OCI-LY1 (cell line): ENCODE measurements around the gene PLP1.

Source experiments
- H2AFZ ChIP-seq: fragments of 200-600 bp; sonication (generic), shearing (Covaris generic); 2 replicates; pipeline ENCODE4 v1.6.0; 2014; ENCODE audit warnings: antibody characterized with exemption, mild to moderate bottlenecking, low read length
- H3F3A ChIP-seq: fragments of 200-600 bp; sonication (generic), shearing (Covaris generic); 2 replicates; pipeline ENCODE4 v1.6.0; 2014; ENCODE audit warnings: mild to moderate bottlenecking, antibody characterized with exemption, low read length, moderate library complexity; ENCODE audit not compliant: insufficient read depth
- H3K27ac ChIP-seq: fragments of 200-600 bp; sonication (generic); 2 replicates; pipeline ENCODE4 v1.5.1; 2014; ENCODE audit warnings: low read length, mixed run types, mild to moderate bottlenecking, low read depth; ENCODE audit not compliant: poor library complexity, severe bottlenecking
- H3K27me3 ChIP-seq: fragments of 200-600 bp; sonication (generic); 2 replicates; pipeline ENCODE4 v1.6.0; 2014; ENCODE audit warnings: antibody characterized with exemption, mild to moderate bottlenecking, low read length, moderate library complexity; ENCODE audit not compliant: insufficient read depth
- H3K36me3 ChIP-seq: fragments of 200-600 bp; sonication (generic); 2 replicates; pipeline ENCODE4 v1.6.1; 2014; ENCODE audit warnings: mild to moderate bottlenecking, antibody characterized with exemption, low read length, moderate library complexity, mixed read lengths; ENCODE audit not compliant: insufficient read depth
- H3K4me1 ChIP-seq: fragments of 200-600 bp; sonication (generic); 2 replicates; pipeline ENCODE4 v1.5.1; 2014; ENCODE audit warnings: mild to moderate bottlenecking, low read length, moderate library complexity; ENCODE audit not compliant: insufficient read depth, severe bottlenecking
- H3K4me2 ChIP-seq: fragments of 200-600 bp; sonication (generic), shearing (Covaris generic); 2 replicates; pipeline ENCODE4 v1.6.1; 2014; ENCODE audit warnings: low read length
- H3K4me3 ChIP-seq: fragments of 200-600 bp; sonication (generic); 2 replicates; pipeline ENCODE4 v1.5.1; 2014; ENCODE audit warnings: low read length, low read depth, mild to moderate bottlenecking, mixed read lengths; ENCODE audit not compliant: poor library complexity, severe bottlenecking
- H3K79me2 ChIP-seq: fragments of 200-600 bp; shearing (Covaris generic); 2 replicates; pipeline ENCODE4 v1.6.1; 2016; ENCODE audit warnings: mixed run types, low read length, mixed read lengths; ENCODE audit not compliant: insufficient read depth
- H3K9ac ChIP-seq: fragments of 200-600 bp; sonication (generic), shearing (Covaris generic); 2 replicates; pipeline ENCODE4 v1.6.1; 2014; ENCODE audit warnings: mild to moderate bottlenecking, low read length, mixed read lengths
- H3K9me2 ChIP-seq: fragments of 200-600 bp; sonication (generic), shearing (Covaris generic); 2 replicates; pipeline ENCODE4 v1.6.1; 2014; ENCODE audit warnings: low read depth, mild to moderate bottlenecking, low read length, mixed read lengths
- H3K9me3 ChIP-seq: fragments of 200-600 bp; shearing (Covaris generic); 2 replicates; pipeline ENCODE4 v1.6.1; 2014; ENCODE audit warnings: low read length, mixed read lengths
- H4K20me1 ChIP-seq: fragments of 200-600 bp; sonication (generic), shearing (Covaris generic); 2 replicates; pipeline ENCODE4 v1.6.0; 2016; ENCODE audit warnings: mild to moderate bottlenecking, low read length; ENCODE audit not compliant: insufficient read depth
- CTCF ChIP-seq: fragments of 200-600 bp; sonication (generic), shearing (Covaris generic); IDR thresholded peaks from 2 replicates; pipeline ENCODE4 v1.5.1; 2017; ENCODE audit warnings: mild to moderate bottlenecking, antibody characterized with exemption, low read length, moderate library complexity, mixed read lengths
- EZH2 ChIP-seq: fragments of 200-600 bp; sonication (generic), shearing (Covaris generic); IDR thresholded peaks from 2 replicates; pipeline ENCODE4 v1.8.0; 2017; ENCODE audit warnings: borderline replicate concordance, mixed run types, mild to moderate bottlenecking, antibody characterized with exemption, low read length, moderate library complexity, mixed read lengths

PLP1 gene

GRCh38 chrX:103737696-103738095, 38.9 kb upstream of the PLP1 start:
- Histone ChIP-seq H3K4me1 (no peaks in the 10 kb centered on the region), H3F3A (no peaks in the 10 kb centered on the region), H4K20me1 (no peaks in the 10 kb centered on the region), H3K79me2 (no peaks in the 10 kb centered on the region), H2AFZ (no peak overlapping the region), H3K4me3 (no peak overlapping the region), H3K9ac (no peak overlapping the region), H3K9me3 (no peaks in the 10 kb centered on the region), H3K27me3 (no peaks in the 10 kb centered on the region), H3K27ac (no peak overlapping the region), H3K4me2 (no peak overlapping the region), H3K36me3 (no peaks in the 10 kb centered on the region), H3K9me2 (no peaks in the 10 kb centered on the region)
- TF ChIP-seq CTCF: no peak
- TF ChIP-seq EZH2: no peak

GRCh38 chrX:103739421-103739820, 37.2 kb upstream of the PLP1 start:
- no peaks in the 10 kb centered on the region for H3K9me2 ChIP-seq
- H3K27me3 ChIP-seq: no peaks in the 10 kb centered on the region
- H3K4me3 ChIP-seq: no peak overlapping the region
- no peaks in the 10 kb centered on the region for H3F3A ChIP-seq
- H3K9ac ChIP-seq: no peak overlapping the region
- no peaks in the 10 kb centered on the region for H3K79me2 ChIP-seq
- H3K9me3 ChIP-seq: no peaks in the 10 kb centered on the region
- H3K27ac ChIP-seq: no peak overlapping the region
- no peaks in the 10 kb centered on the region for H3K36me3 ChIP-seq
- no peak overlapping the region for H2AFZ ChIP-seq
- no peaks in the 10 kb centered on the region for H3K4me1 ChIP-seq
- no peak overlapping the region for H3K4me2 ChIP-seq
- TF ChIP-seq CTCF (no peak), EZH2 (no peak)
- no peaks in the 10 kb centered on the region for H4K20me1 ChIP-seq

- no peaks in the 10 kb centered on the region for H3K9me2 ChIP-seq
- H3K4me3 ChIP-seq: no peak overlapping the region
- H4K20me1 ChIP-seq: no peaks in the 10 kb centered on the region
- no peak overlapping the region for H2AFZ ChIP-seq
- H3K4me2 ChIP-seq: no peak overlapping the region
- H3K9me3 ChIP-seq: no peaks in the 10 kb centered on the region
- no peaks in the 10 kb centered on the region for H3K36me3 ChIP-seq
- no peaks in the 10 kb centered on the region for H3K79me2 ChIP-seq
- no peak overlapping the region for H3K27ac ChIP-seq
- H3F3A ChIP-seq: no peaks in the 10 kb centered on the region
- TF ChIP-seq CTCF: no peak
- TF ChIP-seq EZH2: no peak
- H3K4me1 ChIP-seq: no peaks in the 10 kb centered on the region
- no peaks in the 10 kb centered on the region for H3K27me3 ChIP-seq
- no peak overlapping the region for H3K9ac ChIP-seq
These were observed 34.8 kb upstream of the PLP1 start for GRCh38 chrX:103741879-103742278.
